Measurements from ENCODE around the gene ELMO1. TPM values are rescaled to one million over a fixed set of nuclear protein-coding genes. Genes with fewer than 3 reads are reported as not detected.

ELMO1 gene
- total RNA-seq, 4 donors from 2014 or later: 58.7 to 293 (median 81.0) TPM

DNA sequence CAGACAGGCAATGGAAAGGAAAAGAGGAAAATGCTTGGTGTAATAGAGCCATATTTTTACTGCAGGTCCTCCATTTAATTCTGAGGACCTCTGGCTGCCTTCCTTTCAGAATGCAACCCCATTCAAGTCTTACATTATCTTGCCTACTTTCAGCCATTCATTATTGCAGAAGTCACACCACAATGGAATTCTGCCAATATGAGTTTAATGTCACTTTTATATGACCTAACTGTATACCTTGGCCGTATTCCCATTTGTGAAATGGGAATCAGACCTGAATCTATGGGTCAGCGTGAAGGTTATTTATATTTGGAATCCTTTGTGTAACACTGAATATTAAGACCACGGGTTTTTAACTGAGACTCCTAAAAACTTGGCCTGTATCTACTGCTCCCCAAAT is 482.6 kb downstream of the ELMO1 start:
- ATAC-seq (ENCODE audit: low FRiP score): no peak
- DNase-seq (ENCODE audit: low spot score): no peak
- TF ChIP-seq, protein P1, sequence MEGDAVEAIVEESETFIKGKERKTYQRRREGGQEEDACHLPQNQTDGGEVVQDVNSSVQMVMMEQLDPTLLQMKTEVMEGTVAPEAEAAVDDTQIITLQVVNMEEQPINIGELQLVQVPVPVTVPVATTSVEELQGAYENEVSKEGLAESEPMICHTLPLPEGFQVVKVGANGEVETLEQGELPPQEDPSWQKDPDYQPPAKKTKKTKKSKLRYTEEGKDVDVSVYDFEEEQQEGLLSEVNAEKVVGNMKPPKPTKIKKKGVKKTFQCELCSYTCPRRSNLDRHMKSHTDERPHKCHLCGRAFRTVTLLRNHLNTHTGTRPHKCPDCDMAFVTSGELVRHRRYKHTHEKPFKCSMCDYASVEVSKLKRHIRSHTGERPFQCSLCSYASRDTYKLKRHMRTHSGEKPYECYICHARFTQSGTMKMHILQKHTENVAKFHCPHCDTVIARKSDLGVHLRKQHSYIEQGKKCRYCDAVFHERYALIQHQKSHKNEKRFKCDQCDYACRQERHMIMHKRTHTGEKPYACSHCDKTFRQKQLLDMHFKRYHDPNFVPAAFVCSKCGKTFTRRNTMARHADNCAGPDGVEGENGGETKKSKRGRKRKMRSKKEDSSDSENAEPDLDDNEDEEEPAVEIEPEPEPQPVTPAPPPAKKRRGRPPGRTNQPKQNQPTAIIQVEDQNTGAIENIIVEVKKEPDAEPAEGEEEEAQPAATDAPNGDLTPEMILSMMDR (IDR thresholded peaks at IDR 0.05): no peak

DNA sequence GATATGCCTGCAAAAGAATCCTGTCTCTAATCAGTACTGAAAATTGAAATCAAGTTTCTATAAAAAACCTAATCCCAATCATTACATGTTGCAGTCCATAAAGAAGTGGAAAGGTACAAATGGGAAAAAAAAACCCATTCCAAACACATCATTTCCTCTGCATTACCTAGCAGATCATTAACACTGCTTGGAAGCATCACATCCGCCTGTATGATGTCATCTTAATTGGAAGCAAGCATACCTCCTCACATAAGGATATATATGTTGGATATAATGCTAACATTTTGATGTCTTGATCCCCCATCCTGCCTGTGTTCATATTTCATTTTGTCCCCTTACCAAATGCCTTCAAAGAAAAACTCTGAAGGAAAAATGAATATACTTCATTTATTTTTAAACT is 483.0 kb downstream of the ELMO1 start:
- TF ChIP-seq, protein P1 (IDR thresholded peaks at IDR 0.05): no peak
- ATAC-seq (ENCODE audit: low FRiP score): no peak
- no peak for DNase-seq (ENCODE audit: low spot score)

DNA sequence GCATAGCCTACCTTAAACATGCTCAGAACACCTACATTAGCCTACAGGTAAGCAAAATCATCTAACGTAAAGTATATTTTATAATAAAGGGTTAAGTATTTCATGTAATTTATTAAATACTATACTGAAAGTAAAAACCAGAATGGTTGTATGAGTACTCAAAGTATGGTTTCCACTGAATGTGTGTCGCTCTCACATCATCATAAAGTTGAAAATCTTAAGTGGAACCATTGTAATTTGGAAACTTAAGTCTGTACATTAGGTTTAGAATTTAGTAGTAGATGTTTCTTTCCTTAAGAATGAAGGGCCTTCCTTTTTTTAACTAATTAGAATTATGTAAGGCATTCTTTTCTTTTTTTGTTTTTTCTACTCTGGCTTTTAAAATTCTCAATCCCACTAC is 484.4 kb downstream of the ELMO1 start:
- no peak for ATAC-seq (ENCODE audit: low FRiP score)
- no peak for DNase-seq (ENCODE audit: low spot score)
- TF ChIP-seq, protein P1 (IDR thresholded peaks at IDR 0.05): no peak

DNA sequence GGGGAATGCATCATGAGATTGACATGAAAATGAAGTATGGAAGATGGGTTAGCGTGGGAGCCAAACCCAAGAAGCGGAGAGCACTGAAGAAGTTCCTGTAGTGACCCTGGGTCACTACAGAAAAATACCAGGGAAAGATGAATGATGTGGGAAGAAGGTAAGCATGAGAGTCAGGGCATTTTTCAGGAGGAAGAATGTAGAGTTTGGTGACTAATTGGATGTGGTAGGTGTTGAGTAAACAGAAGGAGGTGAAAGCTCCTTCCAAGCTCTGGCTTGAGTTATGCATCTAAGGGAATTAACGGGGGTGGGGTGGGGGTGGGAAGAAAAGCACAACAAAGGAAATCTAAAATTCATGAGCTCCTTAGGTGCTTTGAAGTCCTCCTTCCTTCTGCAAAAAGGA is 486.3 kb downstream of the ELMO1 start:
- no peak for DNase-seq (ENCODE audit: low spot score)
- TF ChIP-seq, protein P1 (IDR thresholded peaks at IDR 0.05): no peak
- ATAC-seq (ENCODE audit: low FRiP score): no peak

DNA sequence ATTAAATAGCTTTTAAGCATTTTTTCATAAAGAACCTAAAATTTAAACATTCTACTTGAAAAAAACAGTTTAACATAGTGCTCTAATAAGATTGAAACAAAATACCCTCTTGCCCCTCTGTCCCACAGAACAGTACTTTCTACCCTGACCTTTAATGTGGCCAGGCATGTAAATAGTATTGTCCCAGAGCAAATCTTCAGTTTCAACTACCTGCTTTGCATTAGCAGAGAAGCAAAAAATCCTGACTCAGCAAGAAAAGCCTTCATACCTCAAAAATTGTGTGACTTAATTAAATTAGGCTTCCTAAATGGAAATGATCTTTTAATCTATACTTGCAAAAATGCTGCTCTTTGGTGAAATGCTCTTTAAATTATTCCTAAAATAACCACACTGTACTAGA is 487.0 kb downstream of the ELMO1 start:
- no peak for DNase-seq (ENCODE audit: low spot score)
- TF ChIP-seq, protein P1 (IDR thresholded peaks at IDR 0.05): no peak
- no peak for ATAC-seq (ENCODE audit: low FRiP score)

DNA sequence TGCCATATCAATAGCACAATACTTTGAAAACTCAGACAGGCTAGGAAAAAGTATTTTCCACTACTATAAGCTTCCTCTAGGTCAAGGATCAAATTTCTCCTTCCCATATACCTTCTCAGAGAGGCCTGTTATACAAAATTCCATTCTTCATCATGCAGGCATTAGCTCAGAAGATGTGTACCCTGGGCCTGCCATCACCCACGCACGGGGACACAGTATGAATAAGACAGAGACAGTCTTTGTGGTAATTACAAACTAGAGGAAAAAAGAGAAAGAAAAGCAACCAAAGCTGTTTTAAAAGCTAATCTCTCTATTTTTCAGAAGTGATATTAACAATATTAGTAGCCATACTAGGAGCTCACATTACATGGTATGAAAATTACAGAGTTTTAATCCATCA is 487.6 kb downstream of the ELMO1 start:
- ATAC-seq (ENCODE audit: low FRiP score): no peak
- no peak for DNase-seq (ENCODE audit: low spot score)
- TF ChIP-seq, protein P1 (IDR thresholded peaks at IDR 0.05): no peak

DNA sequence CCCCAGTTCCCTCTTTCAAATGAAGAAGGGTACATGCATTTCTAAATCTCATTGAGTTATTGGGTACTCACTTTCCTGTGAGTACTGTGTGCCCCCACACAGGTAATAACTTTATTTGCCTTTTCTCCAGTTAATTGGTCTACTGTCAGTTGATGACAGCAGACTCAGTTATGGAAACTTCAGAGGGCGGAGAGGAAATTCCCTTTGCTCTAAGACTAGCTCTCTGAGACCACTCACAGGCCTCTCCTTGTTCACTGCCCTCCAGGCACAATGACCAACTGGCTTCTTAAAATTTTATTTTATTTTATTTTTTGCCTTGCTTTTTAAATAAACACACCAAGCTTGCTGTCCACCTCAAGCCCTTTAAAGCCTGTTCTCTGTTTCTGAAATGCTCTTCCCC is 488.6 kb downstream of the ELMO1 start:
- DNase-seq (ENCODE audit: low spot score): no peak
- TF ChIP-seq, protein P1 (IDR thresholded peaks at IDR 0.05): no peak
- no peak for ATAC-seq (ENCODE audit: low FRiP score)
